ENCODE data around the gene PLD2. TPM values are rescaled to one million over a fixed set of nuclear protein-coding genes. Genes with fewer than 3 reads are reported as not detected.

PLD2 gene
- total RNA-seq, 1 donor from 2014 or later, result 13.3 TPM

DNA sequence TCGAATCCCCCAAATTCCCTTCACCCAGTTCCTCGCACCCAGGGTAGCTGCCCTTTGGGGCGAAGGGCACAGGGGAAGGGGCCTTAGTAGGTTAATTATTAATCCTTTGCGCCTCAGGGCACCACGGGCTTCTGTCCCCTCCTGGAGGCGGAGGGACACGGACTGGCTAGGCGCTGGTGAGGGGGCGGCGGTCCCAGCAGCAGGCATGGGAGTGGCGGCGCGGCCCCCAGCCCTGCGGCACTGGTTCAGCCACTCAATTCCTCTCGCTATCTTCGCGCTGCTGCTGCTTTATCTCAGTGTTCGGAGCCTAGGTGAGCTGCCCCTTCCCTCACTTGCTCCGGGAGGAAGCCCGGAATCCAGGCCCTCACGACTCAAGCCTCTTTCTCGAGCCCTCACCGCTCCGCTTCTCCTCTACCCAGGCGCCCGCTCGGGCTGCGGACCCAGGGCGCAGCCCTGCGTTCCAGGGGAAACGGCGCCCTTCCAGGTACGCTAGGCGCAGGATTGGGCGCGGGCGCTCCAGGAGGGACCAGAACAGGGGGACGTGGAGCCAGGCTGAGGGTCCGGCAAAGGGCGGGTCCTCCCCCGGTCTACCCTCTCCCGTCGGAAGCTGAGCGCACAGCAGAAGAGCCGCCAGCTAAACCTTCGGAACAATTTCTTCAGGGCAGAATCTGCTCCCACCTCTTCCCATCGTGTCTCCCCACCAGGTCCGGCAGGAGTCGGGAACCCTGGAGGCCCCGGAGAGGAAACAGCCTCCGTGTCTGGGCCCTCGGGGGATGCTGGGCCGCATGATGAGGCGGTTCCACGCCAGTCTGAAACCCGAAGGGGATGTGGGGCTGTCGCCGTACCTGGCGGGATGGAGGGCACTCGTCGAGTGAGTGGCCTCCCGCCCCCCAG is 17.9 kb upstream of the PLD2 start, which contains the start of gene GLTPD2:
Gene GLTPD2, plus strand, starts transcription at position 158 of the 894 bp plus-strand sequence. Its CDS starts 48 bp downstream, at position 206.
- DNase-seq (no peak), ATAC-seq (no peak)
- intact Hi-C loops (cut with micrococcal nuclease), result no loop called here

DNA sequence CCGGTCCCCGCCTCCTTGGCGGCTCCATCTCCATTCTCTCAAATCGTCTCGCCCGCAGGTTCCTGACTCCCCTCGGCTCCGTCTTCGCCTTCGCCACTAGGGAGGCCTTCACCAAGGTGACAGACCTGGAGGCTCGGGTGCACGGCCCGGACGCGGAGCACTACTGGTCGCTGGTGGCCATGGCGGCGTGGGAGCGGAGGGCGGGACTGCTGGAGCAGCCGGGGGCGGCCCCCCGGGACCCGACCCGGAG is 17.3 kb upstream of the PLD2 start:
- ATAC-seq (no peak), DNase-seq (no peak)
- intact Hi-C loops (cut with micrococcal nuclease), result no loop called here

DNA sequence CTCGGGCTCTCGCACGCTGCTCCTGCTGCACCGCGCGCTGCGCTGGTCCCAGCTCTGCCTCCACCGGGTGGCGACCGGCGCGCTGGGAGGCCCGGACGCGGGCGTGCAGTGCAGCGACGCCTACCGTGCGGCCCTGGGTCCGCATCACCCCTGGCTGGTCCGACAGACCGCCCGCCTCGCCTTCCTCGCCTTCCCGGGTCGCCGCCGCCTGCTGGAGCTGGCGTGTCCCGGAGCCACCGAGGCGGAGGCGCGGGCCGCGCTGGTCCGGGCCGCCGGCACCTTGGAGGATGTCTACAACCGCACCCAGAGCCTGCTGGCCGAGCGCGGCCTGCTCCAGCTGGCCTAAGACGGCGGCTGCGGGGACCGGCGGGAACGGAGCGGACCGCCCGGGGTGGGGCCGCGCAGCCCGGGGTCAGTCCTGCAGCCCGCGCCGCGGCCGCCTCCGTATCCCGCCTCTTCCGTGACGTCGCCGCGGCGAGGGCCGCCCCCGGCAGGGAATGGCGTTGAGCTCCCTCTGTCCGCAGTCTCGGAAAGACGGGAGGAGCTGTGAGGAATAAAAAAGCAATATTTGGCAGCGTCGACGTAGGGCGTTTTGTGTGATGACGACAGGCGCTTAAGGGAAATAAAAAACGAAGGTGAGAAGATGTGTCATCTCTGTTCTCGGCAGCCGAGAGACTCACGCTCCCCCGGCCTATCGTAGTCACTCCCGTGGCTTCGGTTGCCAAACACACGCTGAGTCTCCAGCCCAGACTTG is 16.8 kb upstream of the PLD2 start:
- intact Hi-C loops (cut with micrococcal nuclease), result loop anchor here (10.0 kb wide), 1 partner anchor 95 kb away; no protein-coding TSS in a partner anchor
- ATAC-seq, result peak; percentile 95
- DNase-seq, result peak; percentile 93

DNA sequence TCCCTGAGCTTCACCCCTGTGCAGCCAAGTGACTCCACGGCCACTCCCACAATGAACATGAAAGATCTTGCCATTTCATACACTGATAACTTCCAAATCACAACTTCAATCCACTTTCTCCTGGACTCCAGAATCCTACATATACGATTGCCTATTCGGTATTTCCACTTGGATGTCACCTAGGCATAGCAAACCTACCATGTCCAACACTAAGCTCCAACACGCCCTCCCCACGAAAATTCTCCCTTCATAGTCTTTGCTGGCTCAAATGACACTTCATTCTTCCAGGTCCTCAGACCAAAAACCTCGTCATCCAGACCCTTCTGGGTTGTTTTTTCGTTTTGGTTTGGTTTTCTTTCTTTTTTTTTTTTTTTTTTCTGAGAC is 16.3 kb upstream of the PLD2 start:
- no peak for ATAC-seq
- DNase-seq, result no peak
- intact Hi-C loops (cut with micrococcal nuclease), result loop anchor here (10.0 kb wide), 1 partner anchor 94 kb away; no protein-coding TSS in a partner anchor

DNA sequence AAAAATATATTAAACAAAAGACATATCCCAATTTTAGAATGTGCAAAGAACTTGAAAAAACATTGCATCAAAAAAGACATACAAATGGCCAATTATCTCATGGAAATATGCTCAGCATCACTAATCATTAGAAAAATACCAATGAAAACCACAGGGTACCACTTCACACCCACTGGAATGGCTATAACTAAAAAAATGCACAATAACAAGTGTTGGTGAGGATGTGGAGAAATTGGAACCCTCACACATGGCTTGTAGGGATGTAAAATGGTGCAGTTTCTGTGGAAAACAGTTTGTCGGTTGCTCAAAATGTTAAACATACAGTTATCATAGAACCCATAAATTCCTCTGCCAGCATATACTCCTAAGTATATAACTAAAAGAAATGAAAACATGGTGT is 11.8 kb upstream of the PLD2 start:
- no peak for ATAC-seq
- no peak for DNase-seq
- intact Hi-C loops (cut with micrococcal nuclease), result loop anchor here (10.0 kb wide), 1 partner anchor 90 kb away; no protein-coding TSS in a partner anchor

DNA sequence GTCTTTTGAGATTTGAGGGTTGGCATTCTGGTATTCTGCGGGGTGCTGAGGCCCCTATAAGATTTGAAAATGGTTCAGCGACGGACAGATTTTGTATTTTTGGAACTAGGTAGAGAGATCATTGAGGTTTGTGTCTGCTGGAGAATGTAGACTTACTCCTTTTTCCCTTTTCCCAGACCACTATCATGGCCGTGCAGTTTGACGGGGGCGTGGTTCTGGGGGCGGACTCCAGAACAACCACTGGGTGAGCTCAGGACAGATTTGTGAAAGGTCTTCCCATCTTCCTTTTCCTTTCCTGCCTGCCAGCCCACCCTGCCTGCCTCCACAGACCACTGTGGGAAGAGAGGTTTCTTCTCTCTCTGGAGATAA is 10.4 kb upstream of the PLD2 start:
- intact Hi-C loops (cut with micrococcal nuclease), result loop anchor here (10.0 kb wide), 1 partner anchor 88 kb away; no protein-coding TSS in a partner anchor
- DNase-seq (no peak), ATAC-seq (peak; percentile 33)

DNA sequence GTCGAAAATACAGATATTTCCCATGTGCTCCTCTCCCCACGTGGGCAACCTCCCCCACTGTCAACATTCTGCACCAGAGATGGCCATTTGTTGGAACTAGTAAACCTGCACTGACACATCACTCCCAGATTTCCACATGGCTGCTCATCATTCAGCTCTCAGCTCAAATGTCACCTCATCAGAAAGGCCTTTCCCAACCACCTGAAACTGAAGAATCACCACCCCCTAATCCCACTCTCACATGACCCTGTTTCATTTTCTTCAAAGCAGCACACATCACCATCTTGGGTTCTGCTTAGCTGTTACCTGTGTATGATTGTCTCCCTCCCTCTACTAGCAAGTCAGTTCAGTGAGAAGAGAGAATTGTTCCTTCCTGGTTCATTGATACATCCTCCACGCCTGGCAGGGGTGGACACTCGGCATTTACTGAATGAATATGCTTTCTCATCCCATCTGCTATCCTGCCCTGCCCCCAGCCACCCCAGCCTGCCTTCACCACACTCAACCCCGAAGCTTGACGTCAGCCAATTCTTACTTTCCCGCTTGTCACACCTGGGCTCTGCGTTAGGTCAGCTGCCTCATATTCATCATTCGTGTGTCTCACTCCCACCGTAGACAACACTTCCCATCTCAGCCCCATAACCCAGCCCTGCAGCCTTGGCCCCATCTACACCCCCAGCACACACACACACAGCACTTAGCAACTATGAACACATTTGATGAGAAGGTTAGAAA is 6.3 kb upstream of the PLD2 start:
- no peak for ATAC-seq
- DNase-seq, result no peak
- intact Hi-C loops (cut with micrococcal nuclease), result no loop called here

DNA sequence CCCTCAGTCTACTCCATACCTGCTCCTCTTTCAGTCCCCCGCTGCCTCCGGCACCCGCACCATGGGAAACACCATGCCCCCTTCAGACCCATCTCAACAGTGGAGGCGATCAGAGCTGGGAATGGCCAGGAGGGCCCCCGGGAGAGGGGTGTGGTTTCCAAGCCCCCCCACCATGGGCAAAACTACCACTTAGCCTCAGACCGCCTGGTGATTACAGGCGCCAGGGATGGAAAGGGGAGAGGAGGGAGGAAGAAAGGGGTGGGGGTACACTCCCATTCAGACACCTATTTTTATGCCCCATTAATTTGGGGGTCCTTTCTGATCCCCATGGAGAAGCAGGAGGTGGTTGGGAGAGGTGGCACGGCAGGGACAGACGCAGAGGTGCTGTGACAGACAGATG is 4.7 kb upstream of the PLD2 start, which contains the start of gene C17orf114:
Gene C17orf114, minus strand, starts transcription at position 101 of the 400 bp plus-strand sequence.
- DNase-seq (peak; percentile 9), ATAC-seq (no peak)
- intact Hi-C loops (cut with micrococcal nuclease), result no loop called here

DNA sequence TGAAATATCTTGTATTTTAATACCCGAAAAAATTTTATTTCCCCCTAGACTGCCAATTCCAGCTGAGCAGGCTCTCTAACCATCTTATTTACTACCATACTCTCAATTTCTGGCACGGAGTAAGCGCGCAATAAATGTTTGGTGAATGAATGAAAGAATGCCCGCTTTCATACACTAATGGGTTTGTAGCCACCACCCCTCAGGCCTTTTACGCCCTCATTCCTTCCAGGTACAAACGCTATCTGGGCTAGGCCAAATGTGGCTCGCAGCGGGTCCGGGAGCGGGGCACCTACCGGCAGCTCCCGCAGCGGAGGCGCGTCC is 536 bp upstream of the PLD2 start:
- DNase-seq, result no peak
- no peak for ATAC-seq

DNA sequence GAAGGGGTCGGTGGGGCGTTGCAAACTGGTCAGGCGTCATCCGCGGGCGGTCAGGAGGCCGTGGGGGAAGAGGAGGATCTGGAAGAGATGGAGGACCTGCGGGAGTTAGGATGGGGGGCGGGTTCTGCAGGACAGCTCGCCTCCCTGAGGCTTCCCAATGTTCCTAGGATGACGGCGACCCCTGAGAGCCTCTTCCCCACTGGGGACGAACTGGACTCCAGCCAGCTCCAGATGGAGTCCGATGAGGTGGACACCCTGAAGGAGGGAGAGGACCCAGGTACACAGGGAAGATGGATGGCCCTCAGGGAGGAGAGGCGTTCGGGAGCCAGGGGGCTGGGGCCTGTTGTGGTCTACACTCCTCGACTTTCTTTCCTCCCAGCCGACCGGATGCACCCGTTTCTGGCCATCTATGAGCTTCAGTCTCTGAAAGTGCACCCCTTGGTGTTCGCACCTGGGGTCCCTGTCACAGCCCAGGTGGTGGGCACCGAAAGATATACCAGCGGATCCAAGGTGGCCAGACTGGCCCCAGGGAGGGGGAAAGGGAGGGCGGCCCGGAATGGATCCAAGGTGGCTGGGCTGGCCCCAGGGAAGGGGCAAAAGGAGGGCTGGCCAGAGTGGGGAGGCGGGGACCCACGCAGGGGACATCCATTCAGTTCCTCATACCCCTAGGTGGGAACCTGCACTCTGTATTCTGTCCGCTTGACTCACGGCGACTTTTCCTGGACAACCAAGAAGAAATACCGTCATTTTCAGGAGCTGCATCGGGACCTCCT is 839 bp downstream of the PLD2 start:
- ATAC-seq, result peak; percentile 22
- intact Hi-C loops (cut with micrococcal nuclease), result no loop called here

More for the DNA sequence above, 536 bp upstream of the PLD2 start:
- intact Hi-C loops (cut with micrococcal nuclease), result no loop called here

DNA sequence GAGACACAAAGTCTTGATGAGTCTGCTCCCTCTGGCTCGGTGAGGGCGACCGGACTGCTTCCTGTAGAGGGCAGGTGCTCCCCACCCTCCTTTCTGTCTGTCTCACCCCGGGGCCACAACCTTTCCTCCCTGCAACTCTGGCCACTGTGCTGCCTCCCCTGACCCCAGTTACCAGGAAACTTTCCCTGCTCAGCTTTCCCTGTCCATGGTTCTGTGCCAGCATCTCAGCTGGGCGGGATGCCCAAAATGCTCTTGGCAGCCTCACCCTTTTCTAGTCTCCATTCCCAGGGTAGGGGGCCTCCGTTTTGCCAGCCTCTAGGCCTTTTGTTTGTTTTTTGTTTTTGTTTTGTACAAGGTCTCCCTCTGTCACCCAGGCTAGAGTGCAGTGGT is 1.4 kb downstream of the PLD2 start:
- peak; percentile 50 for ATAC-seq
- DNase-seq, result peak; percentile 85
- intact Hi-C loops (cut with micrococcal nuclease), result no loop called here

More for the DNA sequence above, 839 bp downstream of the PLD2 start:
- DNase-seq, result peak; percentile 33

DNA sequence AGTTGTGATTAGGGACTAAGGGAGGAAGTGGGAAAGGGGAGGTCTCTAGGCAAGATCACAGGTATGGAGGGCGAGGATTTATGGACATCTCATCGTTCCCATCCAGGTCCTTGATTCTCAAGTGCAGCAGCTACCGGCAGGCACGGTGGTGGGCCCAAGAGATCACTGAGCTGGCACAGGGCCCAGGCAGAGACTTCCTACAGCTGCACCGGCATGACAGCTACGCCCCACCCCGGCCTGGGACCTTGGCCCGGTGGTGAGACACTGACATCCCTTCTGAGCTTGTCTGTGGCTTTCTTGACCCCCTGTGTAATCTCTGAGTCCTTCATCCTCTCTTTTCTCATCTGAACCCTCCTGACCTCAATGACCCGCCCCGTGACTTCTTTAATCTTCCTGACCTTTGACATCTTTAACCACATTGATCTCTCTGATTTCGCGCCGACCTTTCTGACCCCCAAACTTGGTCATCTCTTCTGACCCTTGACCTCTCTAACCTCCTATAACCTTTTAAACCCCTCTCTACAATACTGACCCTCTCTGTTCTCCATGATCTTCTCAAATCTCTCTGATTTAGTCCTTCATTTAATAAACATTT is 3.8 kb downstream of the PLD2 start:
- DNase-seq, result peak; percentile 58
- intact Hi-C loops (cut with micrococcal nuclease), result no loop called here
- ATAC-seq, result no peak

DNA sequence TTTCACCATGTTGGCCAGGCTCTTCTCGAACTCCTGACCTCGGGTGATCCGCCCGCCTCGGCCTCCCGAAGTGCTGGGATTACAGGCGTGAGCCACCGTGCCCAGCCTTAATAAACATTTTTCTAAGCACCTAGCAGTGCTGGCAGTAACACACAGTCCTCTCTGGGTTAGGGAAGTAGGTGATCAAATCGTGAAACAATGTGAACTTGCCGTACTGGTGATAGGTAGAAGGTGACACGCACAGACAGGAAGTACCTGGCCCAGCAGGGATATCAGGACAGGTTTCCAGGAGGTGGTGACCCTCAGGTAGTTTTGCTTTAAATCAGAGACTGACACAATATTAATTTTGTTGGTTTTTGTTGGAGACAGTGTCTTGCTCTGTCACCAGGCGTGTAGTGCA is 4.5 kb downstream of the PLD2 start:
- intact Hi-C loops (cut with micrococcal nuclease), result no loop called here
- ATAC-seq (no peak), DNase-seq (no peak)

DNA sequence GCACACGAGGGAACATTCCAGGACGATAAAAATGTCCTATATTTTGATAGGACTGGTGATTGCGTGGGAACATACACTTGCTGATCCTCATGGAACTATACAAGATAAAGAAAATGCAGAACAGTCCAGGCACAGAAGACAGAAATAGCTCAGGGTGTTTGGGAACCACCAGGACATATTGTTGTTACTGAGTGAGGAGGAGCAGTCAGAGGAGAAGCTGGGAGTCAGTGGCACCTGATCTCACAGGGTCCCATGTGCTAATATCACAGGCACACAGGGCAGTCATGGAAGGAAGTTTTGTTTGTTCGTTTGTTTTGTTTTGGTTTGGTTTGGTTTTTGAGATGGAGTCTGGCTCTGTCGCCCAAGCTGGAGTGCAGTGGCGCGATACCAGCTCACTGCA is 5.7 kb downstream of the PLD2 start:
- intact Hi-C loops (cut with micrococcal nuclease), result no loop called here
- no peak for DNase-seq
- ATAC-seq, result peak; percentile 69

DNA sequence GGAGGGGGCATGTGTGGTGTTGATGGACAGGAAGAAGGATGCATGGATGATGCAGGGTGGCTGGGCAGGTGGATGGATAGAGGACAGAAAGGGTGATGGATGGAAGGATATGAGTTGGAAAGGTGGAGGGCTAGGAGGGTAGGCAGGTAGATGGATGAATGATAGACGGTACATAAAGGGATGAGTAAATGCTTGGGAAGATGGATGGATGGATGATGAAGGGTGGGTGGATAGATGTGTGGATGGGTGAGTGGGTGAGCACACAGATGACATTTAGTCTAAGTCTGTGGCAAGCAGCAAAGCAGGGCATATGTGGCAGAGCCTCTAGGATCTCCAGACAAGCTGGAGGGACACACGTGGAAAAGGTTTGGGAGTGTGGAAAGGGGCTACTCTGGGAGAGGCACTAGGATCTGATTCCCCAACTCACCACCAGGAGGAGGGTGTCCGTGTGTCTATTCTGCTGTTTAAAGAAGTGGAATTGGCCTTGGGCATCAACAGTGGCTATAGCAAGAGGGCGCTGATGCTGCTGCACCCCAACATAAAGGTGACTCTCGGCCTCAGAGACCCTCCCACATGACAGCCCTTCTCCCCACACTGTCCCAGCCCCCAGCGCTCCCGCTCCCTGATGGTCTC is 8.2 kb downstream of the PLD2 start:
- ATAC-seq (no peak), DNase-seq (no peak)
- intact Hi-C loops (cut with micrococcal nuclease), result no loop called here

DNA sequence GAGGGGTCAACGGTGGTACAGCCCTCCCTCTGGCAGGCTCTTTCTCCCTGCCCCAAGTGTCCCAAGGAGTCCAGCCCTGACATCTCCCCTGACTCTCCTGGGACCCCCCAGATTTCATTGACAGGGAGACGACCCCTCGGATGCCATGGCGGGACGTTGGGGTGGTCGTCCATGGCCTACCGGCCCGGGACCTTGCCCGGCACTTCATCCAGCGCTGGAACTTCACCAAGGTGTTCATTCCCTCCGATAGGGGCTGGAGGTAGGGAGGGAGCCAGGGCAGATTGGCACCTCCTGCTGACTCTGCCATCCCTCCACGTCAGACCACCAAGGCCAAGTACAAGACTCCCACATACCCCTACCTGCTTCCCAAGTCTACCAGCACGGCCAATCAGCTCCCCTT is 9.9 kb downstream of the PLD2 start:
- intact Hi-C loops (cut with micrococcal nuclease), result no loop called here
- DNase-seq (no peak), ATAC-seq (no peak)

DNA sequence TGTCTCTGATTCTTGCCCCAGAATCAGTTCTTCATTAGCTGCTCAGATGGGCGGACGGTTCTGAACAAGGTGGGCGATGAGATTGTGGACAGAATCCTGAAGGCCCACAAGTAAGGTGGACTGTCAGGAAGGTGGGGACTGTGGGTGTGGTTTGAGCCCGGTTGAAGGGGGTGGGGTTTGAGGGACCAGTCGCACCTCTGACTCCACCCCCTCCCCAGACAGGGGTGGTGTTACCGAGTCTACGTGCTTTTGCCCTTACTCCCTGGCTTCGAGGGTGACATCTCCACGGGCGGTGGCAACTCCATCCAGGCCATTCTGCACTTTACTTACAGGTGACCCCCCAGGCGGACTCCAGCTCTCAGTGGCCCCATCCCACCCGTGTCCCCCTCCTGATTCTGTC is 11.3 kb downstream of the PLD2 start:
- no peak for ATAC-seq
- intact Hi-C loops (cut with micrococcal nuclease), result no loop called here

DNA sequence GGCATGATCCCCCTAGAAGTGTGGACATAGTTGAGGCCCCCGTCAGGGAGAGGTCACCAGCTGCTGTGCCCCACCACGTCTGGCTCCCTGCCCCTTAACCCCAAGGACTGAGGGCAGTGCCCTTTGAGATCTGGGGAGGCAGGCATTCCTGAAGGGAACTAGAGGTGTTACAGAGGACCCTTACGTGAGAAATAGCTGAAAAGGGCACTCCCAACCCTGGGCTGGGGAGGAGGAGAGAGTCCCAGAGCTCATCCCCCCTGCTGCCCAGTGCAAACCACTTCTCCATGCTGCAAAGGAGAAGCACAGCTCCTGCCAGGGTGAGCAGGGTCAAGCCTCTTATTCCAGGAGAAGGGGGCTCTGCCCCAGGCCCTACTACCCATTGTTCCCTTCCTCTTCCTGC is 15.9 kb downstream of the PLD2 start:
- ATAC-seq (no peak), DNase-seq (no peak)
- intact Hi-C loops (cut with micrococcal nuclease), result no loop called here

More for the DNA sequence above, 11.3 kb downstream of the PLD2 start:
- DNase-seq, result no peak
